Lower lobe of right lung (tissue), 2 donors: Measurements from ENCODE around the gene NXPE4. TPM values are rescaled to one million over a fixed set of nuclear protein-coding genes. Genes with fewer than 3 reads are reported as not detected.
"Not testable (repeated sequence)": the region's sequence is repeated elsewhere in the genome, so short reads cannot be mapped to it uniquely, and the experiment has no call there.

Experiments
- ATAC-seq, 2 donors: fragments of 200-7000 bp; cut with Tn5 transposase; one replicate each; pipeline ENCODE4 v1.9.1; 2020 to 2022; ENCODE audit warnings: mild to moderate bottlenecking in 2 of 2, moderate library complexity in 2 of 2
- DNase-seq: peaks from one replicate; pipeline ENCODE4 v3.0.0-alpha.2; 2020
- H3K27ac ChIP-seq: fragments of 200-600 bp; one replicate; pipeline ENCODE4 v1.8.0; 2022
- H3K27me3 ChIP-seq: fragments of 200-600 bp; one replicate; pipeline ENCODE4 v1.8.0; 2022; ENCODE audit warnings: low read depth
- H3K36me3 ChIP-seq: fragments of 200-600 bp; one replicate; pipeline ENCODE4 v1.8.0; 2022; ENCODE audit warnings: mild to moderate bottlenecking
- H3K4me1 ChIP-seq: fragments of 200-600 bp; one replicate; pipeline ENCODE4 v1.8.0; 2022
- H3K4me3 ChIP-seq: fragments of 200-600 bp; one replicate; pipeline ENCODE4 v1.8.0; 2022; ENCODE audit warnings: mild to moderate bottlenecking
- H3K9me3 ChIP-seq: fragments of 200-600 bp; one replicate; pipeline ENCODE4 v1.8.0; 2022
- intact Hi-C: fragments of 100-400 bp; cut with DNase I; formaldehyde crosslinking; loops from one replicate; pipeline ENCODE4 v1.11.0; 2022
- total RNA-seq: library from RNA; stranded (reverse); fragmentation: NEBNext Ultra II Directional; extraction: Animal tissue kit (Norgen Biotek cat#: 25700); gene quantifications from one replicate; pipeline ENCODE4 v1.2.1, GENCODE V29; 2021
- TF ChIP-seq, protein P1 (sequence below): fragments of 200-600 bp; IDR thresholded peaks from one replicate; pipeline ENCODE4 v1.8.0; 2022; ENCODE audit warnings: antibody characterized with exemption, mild to moderate bottlenecking
- donor health status: DM: no; HTN: yes; CAD: no; lungs with severe emphysema.

The NXPE4 gene
- total RNA-seq, 1 donor from 2014 or later = not detected

- Histone ChIP-seq H3K36me3 (no peaks in the 10 kb centered on the region), H3K9me3 (no peaks in the 10 kb centered on the region), H3K27ac (no peak overlapping the region), H3K4me3 (no peak overlapping the region), H3K4me1 (no peaks in the 10 kb centered on the region), H3K27me3 (no peaks in the 10 kb centered on the region)
- ATAC-seq = no peak
- intact Hi-C loops = no loop called here
- TF ChIP-seq, protein P1, sequence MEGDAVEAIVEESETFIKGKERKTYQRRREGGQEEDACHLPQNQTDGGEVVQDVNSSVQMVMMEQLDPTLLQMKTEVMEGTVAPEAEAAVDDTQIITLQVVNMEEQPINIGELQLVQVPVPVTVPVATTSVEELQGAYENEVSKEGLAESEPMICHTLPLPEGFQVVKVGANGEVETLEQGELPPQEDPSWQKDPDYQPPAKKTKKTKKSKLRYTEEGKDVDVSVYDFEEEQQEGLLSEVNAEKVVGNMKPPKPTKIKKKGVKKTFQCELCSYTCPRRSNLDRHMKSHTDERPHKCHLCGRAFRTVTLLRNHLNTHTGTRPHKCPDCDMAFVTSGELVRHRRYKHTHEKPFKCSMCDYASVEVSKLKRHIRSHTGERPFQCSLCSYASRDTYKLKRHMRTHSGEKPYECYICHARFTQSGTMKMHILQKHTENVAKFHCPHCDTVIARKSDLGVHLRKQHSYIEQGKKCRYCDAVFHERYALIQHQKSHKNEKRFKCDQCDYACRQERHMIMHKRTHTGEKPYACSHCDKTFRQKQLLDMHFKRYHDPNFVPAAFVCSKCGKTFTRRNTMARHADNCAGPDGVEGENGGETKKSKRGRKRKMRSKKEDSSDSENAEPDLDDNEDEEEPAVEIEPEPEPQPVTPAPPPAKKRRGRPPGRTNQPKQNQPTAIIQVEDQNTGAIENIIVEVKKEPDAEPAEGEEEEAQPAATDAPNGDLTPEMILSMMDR = no peak
- no peak for DNase-seq
Observed at GRCh38 chr11:114607753-114608459, 12.3 kb upstream of the NXPE4 start.

DNA sequence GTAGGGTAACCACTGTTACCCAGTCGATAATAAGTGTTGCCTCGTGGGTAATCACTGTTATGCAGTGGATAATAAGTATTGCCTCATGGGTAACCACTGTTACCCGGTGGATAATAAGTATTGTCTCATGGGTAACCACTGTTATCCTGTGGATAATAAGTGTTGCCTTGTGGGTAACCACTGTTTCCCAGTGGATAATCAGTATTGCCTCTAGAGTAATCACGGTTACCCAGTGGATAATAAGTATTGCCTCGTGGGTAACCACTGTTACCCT lies 11.2 kb upstream of the NXPE4 start:
- DNase-seq, H3K27me3 ChIP-seq, H3K36me3 ChIP-seq, H3K4me3 ChIP-seq, H3K27ac ChIP-seq, H3K4me1 ChIP-seq, intact Hi-C loops, H3K9me3 ChIP-seq, ATAC-seq: not testable (repeated sequence)

- TF ChIP-seq, protein P1 = no peak
- H3K27me3 ChIP-seq = no peaks in the 10 kb centered on the region
- intact Hi-C loops = no loop called here
Observed at GRCh38 chr11:114606003-114606801, 10.6 kb upstream of the NXPE4 start.

GRCh38 chr11:114605370-114605769 lies 9.8 kb upstream of the NXPE4 start:
- ATAC-seq (no peak), DNase-seq (no peak)
- Histone ChIP-seq H3K36me3 (no peaks in the 10 kb centered on the region), H3K9me3 (no peaks in the 10 kb centered on the region), H3K27ac (no peak overlapping the region), H3K4me3 (no peak overlapping the region), H3K27me3 (no peaks in the 10 kb centered on the region), H3K4me1 (no peaks in the 10 kb centered on the region)
- intact Hi-C loops = no loop called here
- TF ChIP-seq, protein P1 = no peak

More at GRCh38 chr11:114606003-114606801, 10.6 kb upstream of the NXPE4 start:
- Histone ChIP-seq H3K27ac (no peak overlapping the region), H3K36me3 (no peaks in the 10 kb centered on the region), H3K4me3 (no peak overlapping the region), H3K9me3 (no peaks in the 10 kb centered on the region), H3K4me1 (no peaks in the 10 kb centered on the region)
- ATAC-seq (peak in 1 of 2 donors; percentile 45), DNase-seq (no peak)

DNA sequence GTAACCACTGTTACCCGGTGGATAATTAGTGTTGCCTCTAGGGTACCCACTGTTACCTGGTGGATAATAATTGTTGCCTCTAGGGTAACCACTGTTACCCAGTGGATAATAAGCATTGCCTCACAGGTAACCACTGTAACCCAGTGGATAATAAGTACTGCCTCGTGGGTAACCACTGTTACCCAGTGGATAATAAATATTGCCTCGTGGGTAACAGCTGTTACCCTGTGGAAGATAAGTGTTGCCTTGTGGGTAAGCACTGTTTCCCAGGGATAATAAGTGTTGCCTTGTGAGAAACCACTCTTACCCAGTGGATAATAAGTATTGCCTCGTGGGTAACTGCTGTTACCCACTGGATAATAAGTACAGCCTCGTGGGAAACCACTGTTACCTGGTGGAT lies 9.3 kb upstream of the NXPE4 start:
- intact Hi-C loops = no loop called here
- no peaks in the 10 kb centered on the region for H3K36me3 ChIP-seq

More for the DNA sequence above, 9.3 kb upstream of the NXPE4 start:
- Histone ChIP-seq H3K4me1 (no peaks in the 10 kb centered on the region), H3K27me3 (no peaks in the 10 kb centered on the region), H3K27ac (no peak overlapping the region), H3K9me3 (no peaks in the 10 kb centered on the region), H3K4me3 (no peak overlapping the region)
- TF ChIP-seq, protein P1 = no peak
- ATAC-seq (no peak), DNase-seq (no peak)
